Measurements from ENCODE around the gene NRCAM.
A peak's percentile ranks its signal among the peaks of the same experiment; 100 is the strongest.

The NRCAM gene

GRCh38 chr7:108459922-108460551 lies 3.8 kb upstream of the NRCAM start:
- DNase-seq (ENCODE audit: low spot score) = peak; percentile 68

GRCh38 chr7:108457871-108458270 lies 1.6 kb upstream of the NRCAM start:
- no peak for DNase-seq (ENCODE audit: low spot score)

GRCh38 chr7:108456845-108457540 lies 757 bp upstream of the NRCAM start:
- DNase-seq (ENCODE audit: low spot score) = no peak

GRCh38 chr7:108455551-108455997 lies 662 bp downstream of the NRCAM start:
- no peak for DNase-seq (ENCODE audit: low spot score)

GRCh38 chr7:108454674-108455550 lies 1.3 kb downstream of the NRCAM start:
- DNase-seq (ENCODE audit: low spot score) = no peak

- no peak for DNase-seq (ENCODE audit: low spot score)
These were observed 1.9 kb downstream of the NRCAM start for GRCh38 chr7:108454317-108454673.

- no peak for DNase-seq (ENCODE audit: low spot score)
These were observed 2.9 kb downstream of the NRCAM start for GRCh38 chr7:108453320-108453719.

GRCh38 chr7:108452707-108453106 lies 3.5 kb downstream of the NRCAM start:
- DNase-seq (ENCODE audit: low spot score) = peak; percentile 77

GRCh38 chr7:108451296-108451848 lies 4.9 kb downstream of the NRCAM start:
- DNase-seq (ENCODE audit: low spot score) = no peak

- DNase-seq (ENCODE audit: low spot score) = no peak
These were observed 6.1 kb downstream of the NRCAM start for GRCh38 chr7:108450160-108450559.

GRCh38 chr7:108449521-108449920 lies 6.7 kb downstream of the NRCAM start:
- no peak for DNase-seq (ENCODE audit: low spot score)

GRCh38 chr7:108448584-108449505 lies 7.4 kb downstream of the NRCAM start:
- DNase-seq (ENCODE audit: low spot score) = no peak

GRCh38 chr7:108442039-108442568 lies 14.1 kb downstream of the NRCAM start:
- no peak for DNase-seq (ENCODE audit: low spot score)

- no peak for DNase-seq (ENCODE audit: low spot score)
These were observed 14.8 kb downstream of the NRCAM start for GRCh38 chr7:108441392-108441955.

- no peak for DNase-seq (ENCODE audit: low spot score)
These were observed 15.6 kb downstream of the NRCAM start for GRCh38 chr7:108440613-108441012.

- DNase-seq (ENCODE audit: low spot score) = no peak
These were observed 19.3 kb downstream of the NRCAM start for GRCh38 chr7:108436906-108437305.

GRCh38 chr7:108434010-108434409 lies 22.2 kb downstream of the NRCAM start:
- DNase-seq (ENCODE audit: low spot score) = no peak

GRCh38 chr7:108431099-108431498 lies 25.1 kb downstream of the NRCAM start:
- DNase-seq (ENCODE audit: low spot score) = no peak

GRCh38 chr7:108430664-108431063 lies 25.6 kb downstream of the NRCAM start:
- no peak for DNase-seq (ENCODE audit: low spot score)

GRCh38 chr7:108427766-108428165 lies 28.5 kb downstream of the NRCAM start:
- no peak for DNase-seq (ENCODE audit: low spot score)

Data from NAMALWA (cell line).